Measurements from ENCODE around the gene NOC4L.

The NOC4L gene

GRCh38 chr12:132158677-132159554 is 14.7 kb downstream of the NOC4L start:
- Histone ChIP-seq H3K27ac (ENCODE audit: low read depth, low read length) (no peak overlapping the region), H3K9ac (ENCODE audit: low read length) (no peak overlapping the region), H3K4me1 (ENCODE audit: control insufficient read depth, insufficient read depth, low read length) (peaks cover 5% of the 10 kb centered on the region; the same call in 1 of the 2 replicates), H3K36me3 (ENCODE audit: control insufficient read depth, insufficient read depth, low read length) (peaks cover 25% of the 10 kb centered on the region), H3K9me3 (ENCODE audit: control insufficient read depth, insufficient read depth, low read depth, low read length) (peaks cover 22% of the 10 kb centered on the region), H3K4me3 (ENCODE audit: low read depth, low read length) (no peak overlapping the region), H3K27me3 (ENCODE audit: control insufficient read depth, insufficient read depth, low read length) (peaks cover 35% of the 10 kb centered on the region)

GRCh38 chr12:132159555-132160003 is 15.3 kb downstream of the NOC4L start:
- Histone ChIP-seq H3K4me3 (ENCODE audit: low read depth, low read length) (no peak overlapping the region), H3K9me3 (ENCODE audit: control insufficient read depth, insufficient read depth, low read depth, low read length) (peaks cover 22% of the 10 kb centered on the region), H3K36me3 (ENCODE audit: control insufficient read depth, insufficient read depth, low read length) (peaks cover 25% of the 10 kb centered on the region), H3K4me1 (ENCODE audit: control insufficient read depth, insufficient read depth, low read length) (no peaks in the 10 kb centered on the region), H3K27ac (ENCODE audit: low read depth, low read length) (no peak overlapping the region), H3K27me3 (ENCODE audit: control insufficient read depth, insufficient read depth, low read length) (peaks cover 42% of the 10 kb centered on the region), H3K9ac (ENCODE audit: low read length) (no peak overlapping the region)

- Histone ChIP-seq H3K9me3 (ENCODE audit: control insufficient read depth, insufficient read depth, low read depth, low read length) (peaks cover 22% of the 10 kb centered on the region), H3K4me3 (ENCODE audit: low read depth, low read length) (no peak overlapping the region), H3K36me3 (ENCODE audit: control insufficient read depth, insufficient read depth, low read length) (peaks cover 25% of the 10 kb centered on the region), H3K27me3 (ENCODE audit: control insufficient read depth, insufficient read depth, low read length) (peaks cover 42% of the 10 kb centered on the region), H3K27ac (ENCODE audit: low read depth, low read length) (no peak overlapping the region), H3K4me1 (ENCODE audit: control insufficient read depth, insufficient read depth, low read length) (no peaks in the 10 kb centered on the region), H3K9ac (ENCODE audit: low read length) (no peak overlapping the region)
Measured at GRCh38 chr12:132160016-132160415, 15.8 kb downstream of the NOC4L start.

- H3K27ac ChIP-seq (ENCODE audit: low read depth, low read length): no peak overlapping the region
Measured at GRCh38 chr12:132160601-132161035, 16.4 kb downstream of the NOC4L start.

GRCh38 chr12:132161036-132161781 is 17.0 kb downstream of the NOC4L start:
- H3K9me3 ChIP-seq (ENCODE audit: control insufficient read depth, insufficient read depth, low read depth, low read length): peaks cover 21% of the 10 kb centered on the region
- peaks cover 20% of the 10 kb centered on the region for H3K36me3 ChIP-seq (ENCODE audit: control insufficient read depth, insufficient read depth, low read length)
- no peak overlapping the region for H3K27ac ChIP-seq (ENCODE audit: low read depth, low read length)
- no peak overlapping the region for H3K9ac ChIP-seq (ENCODE audit: low read length)
- H3K4me1 ChIP-seq (ENCODE audit: control insufficient read depth, insufficient read depth, low read length): no peaks in the 10 kb centered on the region
- H3K4me3 ChIP-seq (ENCODE audit: low read depth, low read length): no peak overlapping the region
- peaks cover 42% of the 10 kb centered on the region for H3K27me3 ChIP-seq (ENCODE audit: control insufficient read depth, insufficient read depth, low read length)

More at GRCh38 chr12:132160601-132161035, 16.4 kb downstream of the NOC4L start:
- Histone ChIP-seq H3K9ac (ENCODE audit: low read length) (no peak overlapping the region), H3K4me1 (ENCODE audit: control insufficient read depth, insufficient read depth, low read length) (no peaks in the 10 kb centered on the region), H3K4me3 (ENCODE audit: low read depth, low read length) (no peak overlapping the region), H3K9me3 (ENCODE audit: control insufficient read depth, insufficient read depth, low read depth, low read length) (peaks cover 22% of the 10 kb centered on the region), H3K27me3 (ENCODE audit: control insufficient read depth, insufficient read depth, low read length) (peaks cover 42% of the 10 kb centered on the region), H3K36me3 (ENCODE audit: control insufficient read depth, insufficient read depth, low read length) (peaks cover 25% of the 10 kb centered on the region)

GRCh38 chr12:132161796-132162507 is 17.7 kb downstream of the NOC4L start:
- H3K27me3 ChIP-seq (ENCODE audit: control insufficient read depth, insufficient read depth, low read length): peaks cover 42% of the 10 kb centered on the region
- H3K4me1 ChIP-seq (ENCODE audit: control insufficient read depth, insufficient read depth, low read length): no peaks in the 10 kb centered on the region
- peaks cover 12% of the 10 kb centered on the region for H3K36me3 ChIP-seq (ENCODE audit: control insufficient read depth, insufficient read depth, low read length)
- H3K27ac ChIP-seq (ENCODE audit: low read depth, low read length): no peak overlapping the region
- no peak overlapping the region for H3K4me3 ChIP-seq (ENCODE audit: low read depth, low read length)
- H3K9ac ChIP-seq (ENCODE audit: low read length): no peak overlapping the region
- H3K9me3 ChIP-seq (ENCODE audit: control insufficient read depth, insufficient read depth, low read depth, low read length): peaks cover 14% of the 10 kb centered on the region

GRCh38 chr12:132162508-132163031 is 18.3 kb downstream of the NOC4L start:
- Histone ChIP-seq H3K27me3 (ENCODE audit: control insufficient read depth, insufficient read depth, low read length) (peaks cover 45% of the 10 kb centered on the region), H3K4me3 (ENCODE audit: low read depth, low read length) (no peak overlapping the region), H3K9ac (ENCODE audit: low read length) (no peak overlapping the region), H3K4me1 (ENCODE audit: control insufficient read depth, insufficient read depth, low read length) (no peaks in the 10 kb centered on the region), H3K36me3 (ENCODE audit: control insufficient read depth, insufficient read depth, low read length) (peaks cover 6% of the 10 kb centered on the region), H3K27ac (ENCODE audit: low read depth, low read length) (no peak overlapping the region), H3K9me3 (ENCODE audit: control insufficient read depth, insufficient read depth, low read depth, low read length) (peaks cover 9% of the 10 kb centered on the region; the same call in 1 of the 2 replicates)

GRCh38 chr12:132163041-132163910 is 19.0 kb downstream of the NOC4L start:
- peaks cover 51% of the 10 kb centered on the region for H3K27me3 ChIP-seq (ENCODE audit: control insufficient read depth, insufficient read depth, low read length)
- no peaks in the 10 kb centered on the region for H3K4me1 ChIP-seq (ENCODE audit: control insufficient read depth, insufficient read depth, low read length)
- no peak overlapping the region for H3K9ac ChIP-seq (ENCODE audit: low read length)
- peaks cover 3% of the 10 kb centered on the region; the same call in 1 of the 2 replicates for H3K9me3 ChIP-seq (ENCODE audit: control insufficient read depth, insufficient read depth, low read depth, low read length)
- no peak overlapping the region for H3K4me3 ChIP-seq (ENCODE audit: low read depth, low read length)
- H3K36me3 ChIP-seq (ENCODE audit: control insufficient read depth, insufficient read depth, low read length): no peaks in the 10 kb centered on the region
- no peak overlapping the region for H3K27ac ChIP-seq (ENCODE audit: low read depth, low read length)

GRCh38 chr12:132163911-132164288 is 19.6 kb downstream of the NOC4L start:
- H3K9me3 ChIP-seq (ENCODE audit: control insufficient read depth, insufficient read depth, low read depth, low read length): peaks cover 3% of the 10 kb centered on the region; the same call in 1 of the 2 replicates
- H3K27me3 ChIP-seq (ENCODE audit: control insufficient read depth, insufficient read depth, low read length): peaks cover 54% of the 10 kb centered on the region
- H3K27ac ChIP-seq (ENCODE audit: low read depth, low read length): no peak overlapping the region
- H3K4me3 ChIP-seq (ENCODE audit: low read depth, low read length): no peak overlapping the region
- no peaks in the 10 kb centered on the region for H3K36me3 ChIP-seq (ENCODE audit: control insufficient read depth, insufficient read depth, low read length)
- no peak overlapping the region for H3K9ac ChIP-seq (ENCODE audit: low read length)
- H3K4me1 ChIP-seq (ENCODE audit: control insufficient read depth, insufficient read depth, low read length): no peaks in the 10 kb centered on the region

- no peak overlapping the region for H3K4me3 ChIP-seq (ENCODE audit: low read depth, low read length)
- H3K9me3 ChIP-seq (ENCODE audit: control insufficient read depth, insufficient read depth, low read depth, low read length): peaks cover 3% of the 10 kb centered on the region; the same call in 1 of the 2 replicates
Measured at GRCh38 chr12:132164426-132164825, 20.2 kb downstream of the NOC4L start.

More at GRCh38 chr12:132164426-132164825, 20.2 kb downstream of the NOC4L start:
- Histone ChIP-seq H3K9ac (ENCODE audit: low read length) (no peak overlapping the region), H3K27ac (ENCODE audit: low read depth, low read length) (no peak overlapping the region), H3K36me3 (ENCODE audit: control insufficient read depth, insufficient read depth, low read length) (no peaks in the 10 kb centered on the region), H3K27me3 (ENCODE audit: control insufficient read depth, insufficient read depth, low read length) (peaks cover 54% of the 10 kb centered on the region), H3K4me1 (ENCODE audit: control insufficient read depth, insufficient read depth, low read length) (no peaks in the 10 kb centered on the region)

All from HUES6 (cell line).